Measurements from ENCODE around the gene NEB.

GRCh38 chr2:151777935-151778334, 43.7 kb upstream of the NEB start:
- TF ChIP-seq POLR2A (IDR thresholded peaks at IDR 0.05) (no peak), CTCF (IDR thresholded peaks at IDR 0.05) (no peak)
